ENCODE results near the gene C1orf35.
A peak's percentile ranks its signal among the peaks of the same experiment; 100 is the strongest.

DNA sequence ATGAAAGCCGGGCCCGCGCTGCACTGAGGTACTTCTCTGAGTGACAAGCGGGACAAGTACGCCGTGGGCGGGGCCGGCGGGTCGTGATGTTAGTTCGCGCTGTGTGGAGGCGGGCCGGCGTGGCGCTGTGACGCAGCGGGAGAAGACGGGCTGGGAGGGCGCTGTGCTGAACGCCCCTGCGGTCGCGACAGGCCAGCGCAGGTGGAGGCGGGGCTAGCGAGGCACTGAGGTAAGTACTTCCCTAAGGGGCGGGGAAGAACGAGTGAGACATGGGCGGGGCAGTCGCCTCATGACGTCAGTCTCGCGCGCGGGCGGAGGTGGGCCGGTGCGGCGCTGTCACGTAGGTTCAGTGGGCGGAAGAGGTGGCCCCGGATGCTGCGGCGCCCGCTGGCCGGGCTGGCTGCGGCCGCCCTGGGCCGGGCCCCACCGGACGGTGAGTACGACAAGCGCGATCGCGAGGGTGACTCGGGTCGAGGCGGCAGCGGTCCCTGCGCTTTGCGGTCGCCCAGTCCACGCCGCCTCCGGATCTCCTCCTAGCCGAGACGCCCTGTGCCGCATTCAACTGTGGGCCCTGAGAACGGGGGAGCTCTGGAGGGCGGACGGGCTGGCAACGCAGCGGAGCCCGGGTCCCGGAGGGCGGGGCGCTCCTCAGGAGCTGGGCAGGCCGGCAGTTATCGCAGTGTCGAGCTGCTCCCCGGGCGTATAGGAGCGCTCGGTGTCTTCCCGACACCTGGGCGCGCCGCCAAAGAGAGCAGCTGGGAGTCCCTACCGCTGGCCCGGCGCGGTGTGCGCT is 37.0 kb upstream of the C1orf35 start, which contains the start of gene GUK1:
- TF ChIP-seq, protein P1, sequence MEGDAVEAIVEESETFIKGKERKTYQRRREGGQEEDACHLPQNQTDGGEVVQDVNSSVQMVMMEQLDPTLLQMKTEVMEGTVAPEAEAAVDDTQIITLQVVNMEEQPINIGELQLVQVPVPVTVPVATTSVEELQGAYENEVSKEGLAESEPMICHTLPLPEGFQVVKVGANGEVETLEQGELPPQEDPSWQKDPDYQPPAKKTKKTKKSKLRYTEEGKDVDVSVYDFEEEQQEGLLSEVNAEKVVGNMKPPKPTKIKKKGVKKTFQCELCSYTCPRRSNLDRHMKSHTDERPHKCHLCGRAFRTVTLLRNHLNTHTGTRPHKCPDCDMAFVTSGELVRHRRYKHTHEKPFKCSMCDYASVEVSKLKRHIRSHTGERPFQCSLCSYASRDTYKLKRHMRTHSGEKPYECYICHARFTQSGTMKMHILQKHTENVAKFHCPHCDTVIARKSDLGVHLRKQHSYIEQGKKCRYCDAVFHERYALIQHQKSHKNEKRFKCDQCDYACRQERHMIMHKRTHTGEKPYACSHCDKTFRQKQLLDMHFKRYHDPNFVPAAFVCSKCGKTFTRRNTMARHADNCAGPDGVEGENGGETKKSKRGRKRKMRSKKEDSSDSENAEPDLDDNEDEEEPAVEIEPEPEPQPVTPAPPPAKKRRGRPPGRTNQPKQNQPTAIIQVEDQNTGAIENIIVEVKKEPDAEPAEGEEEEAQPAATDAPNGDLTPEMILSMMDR (conservative IDR thresholded peaks at IDR 0.05; ENCODE audit: low read depth, low read length) = peak; percentile 42
- TF ChIP-seq EZH2 (IDR thresholded peaks at IDR 0.05; ENCODE audit: low read length, unreplicated experiment) (no peak), EZH2phosphoT487 (IDR thresholded peaks at IDR 0.05; ENCODE audit: borderline replicate concordance, low read length) (no peak)

All from PC-3 (cell line).